Osteocyte (in vitro differentiated cells): Measurements from ENCODE around the gene TH. TPM values are rescaled to one million over a fixed set of nuclear protein-coding genes. Genes with fewer than 3 reads are reported as not detected.

Source experiments
- DNase-seq: peaks from one replicate; pipeline ENCODE4 v3.0.0; 2021; ENCODE audit warnings: mixed read lengths; ENCODE audit not compliant: unreplicated experiment; ENCODE audit errors: extremely low spot score
- H3K27ac Mint-ChIP-seq: one replicate; pipeline ENCODE4 v1.8.0; 2021; ENCODE audit warnings: mild to moderate bottlenecking, mixed read lengths; ENCODE audit not compliant: unreplicated experiment
- H3K27me3 Mint-ChIP-seq: one replicate; pipeline ENCODE4 v1.8.0; 2021; ENCODE audit warnings: mixed read lengths; ENCODE audit not compliant: unreplicated experiment
- H3K36me3 Mint-ChIP-seq: one replicate; pipeline ENCODE4 v1.8.0; 2021; ENCODE audit warnings: mixed read lengths; ENCODE audit not compliant: unreplicated experiment
- H3K4me1 Mint-ChIP-seq: one replicate; pipeline ENCODE4 v1.8.0; 2021; ENCODE audit warnings: mixed read lengths; ENCODE audit not compliant: unreplicated experiment
- H3K4me3 Mint-ChIP-seq: one replicate; pipeline ENCODE4 v1.8.0; 2021; ENCODE audit warnings: mild to moderate bottlenecking, moderate library complexity, mixed read lengths; ENCODE audit not compliant: unreplicated experiment
- H3K9me3 Mint-ChIP-seq: one replicate; pipeline ENCODE4 v1.8.0; 2021; ENCODE audit warnings: mixed read lengths; ENCODE audit not compliant: unreplicated experiment
- total RNA-seq: library from RNA; stranded (reverse); gene quantifications from 2 replicates; pipeline ENCODE4 v1.2.1, GENCODE V29; 2021
- TF ChIP-seq, protein P1 (sequence below): fragments of 200-600 bp; sonication (generic); IDR thresholded peaks from 2 replicates; pipeline ENCODE4 v1.5.0; 2021; ENCODE audit warnings: antibody characterized with exemption, mild to moderate bottlenecking, moderate library complexity

TH gene
- total RNA-seq, 1 donor from 2014 or later = 0.75 TPM

DNA sequence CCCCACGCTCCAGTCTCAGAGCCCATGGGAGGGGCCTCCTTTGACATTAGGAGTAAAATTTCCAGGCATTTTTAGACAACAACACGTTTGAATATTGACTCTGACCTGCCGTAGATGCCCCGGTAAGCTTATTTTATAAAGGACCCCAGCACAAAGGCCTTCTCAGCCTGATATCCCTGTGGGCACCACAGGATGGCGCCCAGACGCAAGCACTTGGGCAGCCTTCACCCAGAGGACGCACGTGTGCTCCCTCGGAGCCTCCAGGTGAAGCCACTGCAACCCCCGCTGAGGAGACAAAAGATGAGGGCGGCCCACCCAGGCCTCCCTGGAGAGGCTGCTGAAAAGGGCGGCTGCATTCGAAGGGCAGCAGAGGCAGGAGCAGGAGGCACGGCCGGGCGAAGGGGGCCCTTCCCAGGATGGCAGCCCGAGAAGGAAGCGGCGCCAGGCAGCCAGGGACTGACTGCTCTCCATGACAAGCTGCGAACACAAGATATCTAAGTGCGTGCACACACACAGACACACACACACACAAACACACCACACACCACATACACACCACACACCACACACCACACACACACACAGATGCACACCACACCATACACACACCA is 15.2 kb upstream of the TH start:
- Mint-ChIP-seq H3K27me3 (peaks cover 41% of the 10 kb centered on the region), H3K9me3 (no peaks in the 10 kb centered on the region), H3K4me3 (no peak overlapping the region), H3K4me1 (peaks cover 8% of the 10 kb centered on the region), H3K27ac (no peak overlapping the region), H3K36me3 (no peaks in the 10 kb centered on the region)
- TF ChIP-seq, protein P1, sequence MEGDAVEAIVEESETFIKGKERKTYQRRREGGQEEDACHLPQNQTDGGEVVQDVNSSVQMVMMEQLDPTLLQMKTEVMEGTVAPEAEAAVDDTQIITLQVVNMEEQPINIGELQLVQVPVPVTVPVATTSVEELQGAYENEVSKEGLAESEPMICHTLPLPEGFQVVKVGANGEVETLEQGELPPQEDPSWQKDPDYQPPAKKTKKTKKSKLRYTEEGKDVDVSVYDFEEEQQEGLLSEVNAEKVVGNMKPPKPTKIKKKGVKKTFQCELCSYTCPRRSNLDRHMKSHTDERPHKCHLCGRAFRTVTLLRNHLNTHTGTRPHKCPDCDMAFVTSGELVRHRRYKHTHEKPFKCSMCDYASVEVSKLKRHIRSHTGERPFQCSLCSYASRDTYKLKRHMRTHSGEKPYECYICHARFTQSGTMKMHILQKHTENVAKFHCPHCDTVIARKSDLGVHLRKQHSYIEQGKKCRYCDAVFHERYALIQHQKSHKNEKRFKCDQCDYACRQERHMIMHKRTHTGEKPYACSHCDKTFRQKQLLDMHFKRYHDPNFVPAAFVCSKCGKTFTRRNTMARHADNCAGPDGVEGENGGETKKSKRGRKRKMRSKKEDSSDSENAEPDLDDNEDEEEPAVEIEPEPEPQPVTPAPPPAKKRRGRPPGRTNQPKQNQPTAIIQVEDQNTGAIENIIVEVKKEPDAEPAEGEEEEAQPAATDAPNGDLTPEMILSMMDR = peak; percentile 53
- DNase-seq = no peak

DNA sequence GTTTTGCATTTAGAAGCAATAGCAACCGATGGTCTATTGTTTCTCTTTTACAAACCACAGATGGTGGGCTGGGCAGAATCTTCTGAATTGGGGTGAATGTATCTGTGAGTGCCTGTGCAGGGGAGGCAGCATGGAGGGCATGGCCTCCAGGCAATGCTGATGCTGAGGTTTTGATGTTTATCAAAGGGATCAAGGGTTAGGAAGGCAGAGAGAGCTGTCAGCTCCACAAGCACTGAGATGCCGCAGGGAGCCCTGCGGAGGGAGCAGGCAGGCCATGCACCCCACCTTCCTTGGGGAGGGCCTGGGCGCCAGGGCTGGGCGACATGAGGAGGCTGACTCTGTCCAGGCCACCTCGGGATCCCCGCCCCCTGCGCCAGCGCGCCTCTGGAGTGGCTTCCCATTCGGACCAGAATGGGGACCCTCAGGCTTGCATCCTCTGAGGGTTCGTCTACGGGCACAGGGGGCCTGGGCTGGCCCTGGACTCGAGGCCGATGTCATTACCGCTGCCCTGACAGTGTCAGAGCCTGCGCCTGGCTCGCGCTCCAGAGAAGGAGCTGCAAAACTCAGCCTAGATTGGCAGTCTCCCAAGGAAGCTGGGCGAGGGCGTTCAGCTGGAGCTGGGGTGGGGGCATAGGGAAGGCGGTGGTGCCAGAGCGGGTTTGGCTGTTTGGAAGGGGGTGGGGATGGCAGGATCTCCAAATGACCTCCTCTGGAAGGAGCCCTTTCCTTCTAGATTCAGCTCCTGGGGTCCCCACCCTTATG is 13.9 kb upstream of the TH start:
- TF ChIP-seq, protein P1 = no peak
- Mint-ChIP-seq H3K27ac (no peak overlapping the region), H3K4me1 (peaks cover 3% of the 10 kb centered on the region), H3K9me3 (no peaks in the 10 kb centered on the region), H3K27me3 (peaks cover 28% of the 10 kb centered on the region), H3K4me3 (no peak overlapping the region), H3K36me3 (no peaks in the 10 kb centered on the region)
- no peak for DNase-seq

DNA sequence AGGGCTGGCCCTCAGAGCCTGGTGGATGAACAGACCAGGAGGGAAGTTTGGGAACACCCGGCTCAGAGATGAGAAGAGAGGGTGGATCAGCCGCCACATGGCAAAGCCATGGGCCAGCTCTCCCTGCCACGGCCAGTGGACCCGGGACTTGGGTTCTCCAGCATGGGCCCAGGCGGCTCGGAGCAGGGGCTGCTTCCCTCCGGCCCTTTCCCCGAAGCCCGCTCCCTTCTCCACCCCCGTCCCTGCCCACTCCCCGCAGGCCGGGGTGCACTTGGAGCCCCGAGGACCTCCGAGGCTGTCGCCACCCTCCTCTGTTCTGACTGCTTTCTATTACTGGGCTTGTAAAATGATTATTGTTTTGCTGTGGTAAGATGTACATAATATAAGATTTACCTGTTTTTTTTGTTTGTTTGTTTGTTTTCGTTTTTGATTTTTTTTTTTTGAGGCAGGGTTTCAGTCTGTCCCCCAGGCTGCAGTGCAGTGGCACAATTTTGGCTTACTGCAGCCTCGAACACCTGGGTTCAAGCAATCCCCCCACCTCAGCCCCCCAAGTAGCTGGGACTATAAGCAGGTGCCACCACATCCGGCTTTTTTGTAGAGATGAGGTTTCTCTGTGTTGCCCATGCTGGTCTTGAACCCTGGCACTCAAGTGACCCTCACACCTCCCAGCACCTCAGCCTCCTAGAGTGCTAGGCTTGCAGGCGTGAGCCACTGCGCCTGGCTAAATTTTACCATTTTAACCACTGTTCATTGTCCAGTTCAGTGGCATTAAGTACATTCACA is 11.3 kb upstream of the TH start:
- DNase-seq = no peak
- no peak overlapping the region for H3K4me3 Mint-ChIP-seq
- peaks cover 16% of the 10 kb centered on the region for H3K27me3 Mint-ChIP-seq
- H3K27ac Mint-ChIP-seq = no peak overlapping the region
- TF ChIP-seq, protein P1 = no peak
- no peaks in the 10 kb centered on the region for H3K9me3 Mint-ChIP-seq
- H3K36me3 Mint-ChIP-seq = no peaks in the 10 kb centered on the region
- peaks cover 9% of the 10 kb centered on the region for H3K4me1 Mint-ChIP-seq

DNA sequence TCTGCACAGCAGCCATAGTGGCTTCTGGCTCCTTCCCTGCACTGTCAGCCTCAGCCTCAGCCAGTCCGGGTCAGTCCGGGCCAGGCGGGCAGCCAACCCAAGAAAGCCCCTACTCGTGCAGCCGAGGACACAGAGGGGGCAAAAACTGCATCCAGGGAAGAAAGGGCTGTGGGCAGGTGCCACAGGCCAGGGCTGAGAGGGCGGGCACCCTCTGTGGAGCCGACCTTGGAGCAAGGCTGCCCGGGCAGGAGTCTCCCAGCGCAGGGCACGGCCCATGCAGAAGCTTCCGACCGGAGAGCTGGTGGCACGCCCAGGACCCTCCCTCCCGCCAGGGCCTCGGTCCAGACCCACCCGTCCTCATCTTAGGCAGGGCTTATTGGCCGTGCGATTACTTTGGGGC is 10.5 kb upstream of the TH start:
- Mint-ChIP-seq H3K36me3 (no peaks in the 10 kb centered on the region), H3K27ac (no peak overlapping the region), H3K9me3 (no peaks in the 10 kb centered on the region), H3K27me3 (peaks cover 16% of the 10 kb centered on the region), H3K4me1 (peaks cover 9% of the 10 kb centered on the region), H3K4me3 (no peak overlapping the region)
- no peak for DNase-seq
- TF ChIP-seq, protein P1 = no peak
